HFFc6 (cell line): Measurements from ENCODE around the gene STOM. TPM values are rescaled to one million over a fixed set of nuclear protein-coding genes. Genes with fewer than 3 reads are reported as not detected.

Experiments
- DNase-seq: peaks from one replicate; pipeline ENCODE4 v3.0.0-alpha.2; 2018
- H3K27ac Mint-ChIP-seq: 2 replicates; pipeline ENCODE4 v1.8.0; 2020; ENCODE audit warnings: mild to moderate bottlenecking, mixed read lengths
- H3K27me3 Mint-ChIP-seq: 2 replicates; pipeline ENCODE4 v1.8.0; 2021; ENCODE audit warnings: mild to moderate bottlenecking, moderate library complexity, mixed read lengths; ENCODE audit not compliant: insufficient read depth
- H3K36me3 Mint-ChIP-seq: 2 replicates; pipeline ENCODE4 v1.8.0; 2021; ENCODE audit warnings: low read depth, mixed read lengths
- H3K4me1 Mint-ChIP-seq: 2 replicates; pipeline ENCODE4 v1.8.0; 2020; ENCODE audit warnings: low read depth, mixed read lengths
- H3K4me3 Mint-ChIP-seq: 2 replicates; pipeline ENCODE4 v1.8.0; 2020; ENCODE audit warnings: mild to moderate bottlenecking, moderate library complexity, mixed read lengths
- H3K9me3 Mint-ChIP-seq: 2 replicates; pipeline ENCODE4 v1.8.0; 2020; ENCODE audit warnings: mild to moderate bottlenecking, mixed read lengths
- CTCF ChIP-seq: fragments of 200-600 bp; sonication (generic); IDR thresholded peaks from 2 replicates; pipeline ENCODE4 v1.5.0; 2021; ENCODE audit warnings: antibody characterized with exemption, mild to moderate bottlenecking
- long read RNA-seq: library from polyadenylated mRNA; unstranded; transcript quantifications from one replicate; pipeline ENCODE4 v2.0.0, GENCODE V29; 2019
- total RNA-seq, 6 experiments: library from RNA; stranded (reverse); fragmentation: NEBNext Ultra II Directional; extraction: Animal tissue kit (Norgen Biotek cat#: 25700); gene quantifications; 2 replicates in 1 of 6; 3 replicates in 5 of 6; pipeline ENCODE4 v1.2.3, GENCODE V29; 2021

STOM gene, protein sequence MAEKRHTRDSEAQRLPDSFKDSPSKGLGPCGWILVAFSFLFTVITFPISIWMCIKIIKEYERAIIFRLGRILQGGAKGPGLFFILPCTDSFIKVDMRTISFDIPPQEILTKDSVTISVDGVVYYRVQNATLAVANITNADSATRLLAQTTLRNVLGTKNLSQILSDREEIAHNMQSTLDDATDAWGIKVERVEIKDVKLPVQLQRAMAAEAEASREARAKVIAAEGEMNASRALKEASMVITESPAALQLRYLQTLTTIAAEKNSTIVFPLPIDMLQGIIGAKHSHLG
- total RNA-seq: 100 to 1,000 TPM in 5 of 6 experiments, 10 to 100 TPM in 1; 85.4 to 151 (median 138) TPM
- long read RNA-seq, transcript STOM-201 (7 exons, 3,010 nt): major isoform, 71 of 85 reads
- long read RNA-seq, partial matches to known transcripts: 0 of 85 reads
- long read RNA-seq, other reads (novel, unspliced or antisense): 14 of 85 reads

GRCh38 chr9:121369595-121370265, at the start of gene STOM:
TSS of gene STOM (minus strand) at chr9:121370250. CDS start at chr9:121370187, 63 bp downstream.
- H3K4me3 Mint-ChIP-seq: peak within 1 kb of the TSS; percentile 86
- no peak for TF ChIP-seq CTCF
- peak within 1 kb of the TSS; percentile 86 for H3K27ac Mint-ChIP-seq
- no peaks in the 10 kb centered on the region for H3K9me3 Mint-ChIP-seq
- no peaks in the 10 kb centered on the region for H3K27me3 Mint-ChIP-seq
- peaks cover 83% of the 10 kb centered on the region for H3K4me1 Mint-ChIP-seq
- peaks cover 26% of the 10 kb centered on the region for H3K36me3 Mint-ChIP-seq
- peak; percentile 93 for DNase-seq

DNA sequence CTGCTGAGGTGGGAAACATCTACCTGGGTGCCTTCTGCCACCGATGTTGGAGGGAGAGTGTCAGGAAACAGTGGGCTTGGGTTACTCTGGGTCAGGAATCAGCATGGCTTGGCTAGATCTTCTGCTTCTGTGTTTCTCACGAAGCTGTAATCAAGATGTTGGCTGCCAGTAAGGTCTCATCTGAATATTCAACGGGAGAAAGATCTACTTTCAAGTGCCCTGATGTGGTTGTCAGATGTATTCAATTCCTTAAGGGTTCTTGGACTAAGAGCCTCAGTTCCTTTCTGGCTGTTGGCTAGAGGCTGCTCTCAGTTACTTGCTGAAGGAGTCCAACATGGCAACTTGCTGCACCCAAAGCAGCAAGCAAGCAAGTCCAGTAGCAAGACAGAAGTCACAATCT, 41.9 kb upstream of the STOM start:
- Mint-ChIP-seq H3K27ac (no peak overlapping the region), H3K36me3 (no peaks in the 10 kb centered on the region), H3K9me3 (no peaks in the 10 kb centered on the region), H3K27me3 (peaks cover 29% of the 10 kb centered on the region), H3K4me3 (no peak overlapping the region), H3K4me1 (no peaks in the 10 kb centered on the region)
- no peak for DNase-seq
- TF ChIP-seq CTCF: no peak

DNA sequence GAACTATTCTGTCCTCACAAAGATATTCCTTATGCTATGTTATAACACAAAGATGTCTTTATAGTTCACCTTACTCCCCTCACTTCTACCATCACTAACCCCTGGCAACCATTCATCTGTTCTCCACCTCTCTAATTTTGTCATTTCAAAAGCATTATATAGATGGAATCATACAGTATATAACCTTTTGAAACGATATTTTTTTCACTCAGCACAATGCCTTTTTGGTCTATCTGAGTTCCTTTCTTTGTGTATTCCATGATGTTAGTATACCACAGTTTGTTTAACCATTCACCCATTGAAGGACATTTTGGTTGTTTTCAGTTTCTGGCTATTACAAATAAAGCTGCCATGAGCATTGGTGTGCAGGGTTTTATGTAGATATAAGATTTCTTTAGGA, 35.8 kb upstream of the STOM start:
- H3K27ac Mint-ChIP-seq: no peak overlapping the region
- H3K27me3 Mint-ChIP-seq: peaks cover 19% of the 10 kb centered on the region
- no peaks in the 10 kb centered on the region; the same call in 1 of the 2 replicates for H3K9me3 Mint-ChIP-seq
- no peak overlapping the region for H3K4me3 Mint-ChIP-seq
- no peak for DNase-seq
- no peak for TF ChIP-seq CTCF
- H3K4me1 Mint-ChIP-seq: no peaks in the 10 kb centered on the region
- H3K36me3 Mint-ChIP-seq: no peaks in the 10 kb centered on the region

DNA sequence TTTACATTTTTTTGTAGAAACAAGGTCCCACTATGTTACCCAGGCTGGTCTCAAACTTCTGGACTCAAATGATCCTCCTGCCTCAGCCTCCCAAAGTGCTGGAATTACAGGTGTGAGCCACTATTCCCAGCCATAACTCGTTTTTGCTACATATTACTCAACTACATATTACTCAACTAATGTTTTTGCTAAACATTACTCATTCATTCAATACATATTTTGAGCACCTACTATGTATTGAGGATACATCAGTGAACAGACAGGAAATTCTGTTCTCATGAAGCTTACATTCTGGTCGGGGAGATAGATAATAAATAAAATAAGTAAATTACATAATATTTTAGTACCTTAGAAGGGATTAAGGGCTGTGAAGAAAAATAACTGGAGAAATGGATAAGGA, 34.9 kb upstream of the STOM start:
- H3K27ac Mint-ChIP-seq: no peak overlapping the region
- H3K36me3 Mint-ChIP-seq: no peaks in the 10 kb centered on the region
- H3K4me3 Mint-ChIP-seq: no peak overlapping the region
- H3K9me3 Mint-ChIP-seq: no peaks in the 10 kb centered on the region; the same call in 1 of the 2 replicates
- DNase-seq: no peak
- peaks cover 10% of the 10 kb centered on the region; the same call in 1 of the 2 replicates for H3K27me3 Mint-ChIP-seq
- H3K4me1 Mint-ChIP-seq: peaks cover 6% of the 10 kb centered on the region
- TF ChIP-seq CTCF: no peak

DNA sequence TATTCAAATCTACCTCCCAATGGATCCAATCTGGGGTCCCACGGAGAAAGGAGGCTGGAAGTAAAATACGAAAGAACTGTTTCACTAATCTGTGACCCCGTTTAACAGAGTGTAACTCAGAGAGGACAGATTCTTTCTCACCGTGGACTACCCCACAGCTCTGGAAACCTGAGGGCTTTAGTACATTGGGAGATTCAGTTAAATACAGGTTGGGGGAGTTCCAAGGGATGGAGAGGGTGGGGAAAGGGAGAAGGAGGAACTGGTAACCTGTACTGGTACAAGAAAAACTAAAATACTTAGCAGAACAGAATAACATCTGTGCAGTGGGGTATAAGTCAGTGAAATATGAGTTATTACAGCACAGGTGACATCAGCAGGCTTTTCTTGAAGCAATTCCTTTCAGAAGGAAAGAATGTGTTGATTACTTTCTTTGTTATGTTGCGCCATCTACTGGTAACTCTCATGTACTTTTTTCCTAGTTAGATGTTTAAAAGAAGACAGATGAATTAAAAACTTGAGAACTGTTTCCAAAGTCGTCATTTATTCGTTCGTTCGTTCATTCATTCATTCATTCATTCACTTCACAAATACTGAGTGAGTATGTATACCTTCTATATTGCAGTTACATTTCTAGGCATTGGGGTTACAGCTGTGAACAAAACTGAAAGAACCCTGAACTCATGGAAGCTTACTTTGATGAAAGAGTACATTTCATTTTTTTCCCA, 30.0 kb upstream of the STOM start:
- H3K27ac Mint-ChIP-seq: peak overlapping the region; percentile 89
- peaks cover 17% of the 10 kb centered on the region for H3K9me3 Mint-ChIP-seq
- H3K4me1 Mint-ChIP-seq: peaks cover 44% of the 10 kb centered on the region
- H3K27me3 Mint-ChIP-seq: peaks cover 2% of the 10 kb centered on the region; the same call in 1 of the 2 replicates
- H3K36me3 Mint-ChIP-seq: peaks cover 23% of the 10 kb centered on the region
- peak overlapping the region; percentile 31; the same call in 1 of the 2 replicates for H3K4me3 Mint-ChIP-seq
- peak; percentile 78 for DNase-seq
- TF ChIP-seq CTCF: peak; percentile 92
